Measurements from ENCODE around the gene WDR4.
"Not testable (repeated sequence)": the region's sequence is repeated elsewhere in the genome, so short reads cannot be mapped to it uniquely, and the experiment has no call there.

Gene WDR4

DNA sequence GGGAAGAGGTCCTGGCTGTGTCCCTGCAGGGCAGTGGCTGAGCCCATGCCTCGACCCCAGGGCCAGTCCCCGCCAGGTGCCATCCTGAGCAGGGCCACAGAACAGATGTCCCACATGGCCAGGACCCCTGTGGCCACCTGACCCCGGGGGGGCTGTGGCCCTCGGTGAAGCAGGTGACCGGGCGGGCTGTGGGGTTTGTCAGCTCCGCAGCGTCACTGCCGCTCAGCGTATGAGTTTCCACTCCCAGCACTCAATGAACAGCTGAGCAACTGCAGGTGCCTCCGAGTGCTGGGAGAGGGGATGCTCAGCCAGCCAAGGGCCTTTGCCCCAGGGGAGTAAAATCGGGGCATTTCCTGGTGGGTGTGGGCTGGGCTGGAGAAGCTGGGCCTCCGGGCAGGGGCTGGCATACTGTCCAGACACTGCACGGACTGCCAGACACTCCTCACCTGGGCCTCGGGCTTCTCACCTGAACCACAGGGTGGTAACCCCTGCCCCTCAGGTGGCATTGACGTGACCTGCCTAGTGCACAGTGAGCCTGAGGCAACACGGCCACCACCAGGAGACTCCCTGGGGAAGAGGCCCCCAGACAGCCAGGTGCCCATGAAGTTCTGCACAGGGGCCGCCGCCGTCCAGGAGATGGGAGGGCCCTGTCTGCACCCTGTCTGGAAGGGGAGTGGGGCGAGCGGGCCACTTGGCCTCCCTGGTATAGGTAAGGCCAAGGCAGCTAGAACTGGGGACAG lies 37.3 kb downstream of the WDR4 start:
- Histone ChIP-seq H3K4me1 (ENCODE audit: insufficient read depth, low read length) (peaks cover 12% of the 10 kb centered on the region), H3K36me3 (ENCODE audit: insufficient read depth, low read length) (peaks cover 17% of the 10 kb centered on the region)
- H3K27ac ChIP-seq (ENCODE audit: low read depth, low read length); H3K4me3 ChIP-seq (ENCODE audit: low read depth in 1 of 2, low read length in 2 of 2); H3K9me3 ChIP-seq (ENCODE audit: low read length); H3K9ac ChIP-seq (ENCODE audit: low read length); H3K27me3 ChIP-seq (ENCODE audit: control insufficient read depth in 1 of 2, insufficient read depth in 2 of 2, low read length in 2 of 2): not testable (repeated sequence)

DNA sequence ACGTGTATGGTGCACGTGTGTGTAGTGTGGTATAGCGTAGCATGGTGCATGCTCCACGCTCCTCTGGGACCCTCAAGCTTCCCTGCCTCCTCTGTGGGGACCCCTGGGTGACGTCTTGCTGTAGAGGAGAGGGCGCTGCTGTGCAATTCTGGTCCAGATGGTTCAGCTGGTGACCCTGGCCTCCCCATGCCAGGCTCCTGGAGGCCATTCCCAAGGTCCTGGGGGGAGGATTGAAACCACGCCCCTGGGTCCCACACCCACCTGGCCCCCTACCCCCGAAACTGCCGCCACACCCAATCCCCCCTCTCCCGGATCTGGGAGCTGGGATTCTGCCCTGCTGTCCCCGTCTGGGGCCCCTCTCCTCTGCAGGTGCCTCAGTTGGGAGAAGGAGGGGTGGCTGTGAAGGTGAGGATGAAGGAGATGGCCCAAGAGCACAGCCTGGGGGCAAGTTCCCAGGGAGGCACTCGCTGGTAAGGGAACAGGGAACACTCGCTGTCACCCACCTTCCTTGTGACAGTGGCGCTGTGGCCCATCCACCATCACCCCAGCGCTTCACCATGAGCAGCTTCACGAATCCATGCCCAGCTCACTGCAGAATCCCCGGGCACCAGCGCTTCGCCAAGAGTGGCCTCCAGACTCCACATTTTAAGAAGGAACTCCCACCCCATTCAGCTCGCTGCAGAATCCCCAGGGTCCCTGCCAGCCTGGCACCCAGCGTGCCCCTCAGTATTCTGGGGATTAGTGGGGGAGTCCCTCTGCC lies 38.0 kb downstream of the WDR4 start:
- Histone ChIP-seq H3K4me1 (ENCODE audit: insufficient read depth, low read length) (peaks cover 12% of the 10 kb centered on the region), H3K36me3 (ENCODE audit: insufficient read depth, low read length) (peaks cover 17% of the 10 kb centered on the region), H3K9me3 (ENCODE audit: low read length) (no peaks in the 10 kb centered on the region), H3K27ac (ENCODE audit: low read depth, low read length) (no peak overlapping the region), H3K4me3 (ENCODE audit: low read depth in 1 of 2, low read length in 2 of 2) (no peak overlapping the region), H3K27me3 (ENCODE audit: control insufficient read depth in 1 of 2, insufficient read depth in 2 of 2, low read length in 2 of 2) (peaks cover 0 to 4% of the 10 kb centered on the region in 2 donors), H3K9ac (ENCODE audit: low read length) (no peak overlapping the region)

DNA sequence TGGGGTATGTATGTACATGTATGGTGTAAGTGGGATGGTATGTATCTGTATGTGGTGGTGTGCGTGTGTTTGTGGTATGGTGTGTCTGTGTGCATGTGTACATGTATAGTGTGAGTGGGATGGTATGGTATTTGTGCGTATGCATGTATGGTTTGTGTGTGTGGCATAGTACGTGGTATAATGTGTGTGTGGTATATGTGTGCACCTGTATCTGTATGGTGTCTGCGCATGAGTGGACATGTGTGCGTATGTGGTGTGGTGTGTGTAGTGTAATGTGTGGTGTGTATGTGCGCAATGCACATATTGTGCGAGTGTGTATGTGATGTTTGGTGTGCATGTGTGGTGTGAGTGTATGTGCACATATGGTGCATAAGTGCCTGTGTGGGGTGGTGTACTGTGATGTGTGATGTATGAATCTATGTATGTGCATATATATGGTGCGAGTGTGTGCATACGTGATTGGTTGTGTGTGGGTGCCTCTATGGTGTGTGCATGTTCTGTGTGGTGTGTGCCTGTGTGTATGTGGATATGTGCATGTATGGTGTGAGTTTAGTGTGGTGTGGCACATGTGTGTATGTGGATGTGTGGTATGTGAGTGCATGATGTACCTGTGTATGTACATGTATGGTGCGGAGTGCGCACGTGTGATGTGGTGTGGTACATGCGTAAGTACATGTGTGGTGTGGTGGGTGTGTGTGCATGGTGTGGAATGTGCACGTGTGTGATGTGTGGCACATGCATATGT lies 38.8 kb downstream of the WDR4 start:
- H3K36me3 ChIP-seq (ENCODE audit: insufficient read depth, low read length), result peaks cover 17% of the 10 kb centered on the region
- peaks cover 0 to 4% of the 10 kb centered on the region in 2 donors for H3K27me3 ChIP-seq (ENCODE audit: control insufficient read depth in 1 of 2, insufficient read depth in 2 of 2, low read length in 2 of 2)
- H3K4me1 ChIP-seq (ENCODE audit: insufficient read depth, low read length), result peaks cover 12% of the 10 kb centered on the region
- no peak overlapping the region for H3K27ac ChIP-seq (ENCODE audit: low read depth, low read length)
- no peaks in the 10 kb centered on the region for H3K9me3 ChIP-seq (ENCODE audit: low read length)
- H3K9ac ChIP-seq (ENCODE audit: low read length), result no peak overlapping the region
- no peak overlapping the region for H3K4me3 ChIP-seq (ENCODE audit: low read depth in 1 of 2, low read length in 2 of 2)

DNA sequence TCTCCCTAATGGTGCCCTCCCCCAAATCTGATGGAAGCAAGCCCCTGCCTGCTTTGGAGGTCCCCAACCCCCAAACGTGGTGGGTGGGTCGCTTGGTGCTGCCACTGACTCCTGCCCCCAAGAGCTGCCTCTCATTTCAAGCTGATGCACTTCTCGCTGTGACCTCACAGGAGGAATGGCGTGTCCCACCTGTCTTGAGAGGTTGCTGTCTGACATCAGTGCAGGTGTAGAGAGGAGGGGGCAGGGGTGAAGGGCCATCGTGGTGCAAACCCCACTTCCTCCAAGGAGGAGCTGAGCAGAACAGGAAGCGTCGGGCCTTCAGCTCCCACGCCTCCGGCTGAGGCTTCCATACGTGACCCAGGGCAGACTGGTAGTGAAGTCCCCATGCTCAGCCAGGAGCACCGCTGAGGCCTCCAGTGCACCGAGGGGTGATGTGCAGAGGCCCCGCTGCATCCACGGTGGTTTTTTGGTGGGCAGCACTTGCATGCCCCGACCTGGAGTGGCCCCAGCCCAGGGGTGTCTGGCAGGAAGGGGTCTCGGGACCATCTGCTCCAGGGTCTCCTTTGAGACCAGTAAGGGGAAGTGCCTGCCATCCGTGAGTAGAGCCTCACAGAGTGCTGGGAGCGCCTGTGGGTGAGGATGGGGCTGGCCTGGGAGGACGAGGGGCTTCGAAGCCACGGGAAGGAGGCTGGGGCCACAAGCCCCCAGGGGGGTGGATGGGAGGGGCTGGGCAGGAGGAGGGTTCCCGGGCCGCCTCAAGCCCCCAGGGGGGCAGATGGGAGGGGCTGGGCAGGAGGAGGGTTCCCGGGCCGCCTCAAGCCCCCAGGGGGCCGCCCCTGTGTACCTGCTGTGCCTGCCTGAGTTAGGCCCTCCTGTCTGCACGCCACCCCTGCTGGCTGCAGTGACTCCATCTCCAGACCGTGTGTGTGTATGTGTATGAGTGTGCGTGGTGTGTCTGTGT lies 39.8 kb downstream of the WDR4 start:
- peaks cover 0 to 4% of the 10 kb centered on the region in 2 donors for H3K27me3 ChIP-seq (ENCODE audit: control insufficient read depth in 1 of 2, insufficient read depth in 2 of 2, low read length in 2 of 2)
- no peaks in the 10 kb centered on the region for H3K9me3 ChIP-seq (ENCODE audit: low read length)
- H3K27ac ChIP-seq (ENCODE audit: low read depth, low read length), result no peak overlapping the region
- H3K9ac ChIP-seq (ENCODE audit: low read length), result no peak overlapping the region
- peaks cover 3% of the 10 kb centered on the region for H3K4me1 ChIP-seq (ENCODE audit: insufficient read depth, low read length)
- no peak overlapping the region for H3K4me3 ChIP-seq (ENCODE audit: low read depth in 1 of 2, low read length in 2 of 2)
- peaks cover 17% of the 10 kb centered on the region for H3K36me3 ChIP-seq (ENCODE audit: insufficient read depth, low read length)

DNA sequence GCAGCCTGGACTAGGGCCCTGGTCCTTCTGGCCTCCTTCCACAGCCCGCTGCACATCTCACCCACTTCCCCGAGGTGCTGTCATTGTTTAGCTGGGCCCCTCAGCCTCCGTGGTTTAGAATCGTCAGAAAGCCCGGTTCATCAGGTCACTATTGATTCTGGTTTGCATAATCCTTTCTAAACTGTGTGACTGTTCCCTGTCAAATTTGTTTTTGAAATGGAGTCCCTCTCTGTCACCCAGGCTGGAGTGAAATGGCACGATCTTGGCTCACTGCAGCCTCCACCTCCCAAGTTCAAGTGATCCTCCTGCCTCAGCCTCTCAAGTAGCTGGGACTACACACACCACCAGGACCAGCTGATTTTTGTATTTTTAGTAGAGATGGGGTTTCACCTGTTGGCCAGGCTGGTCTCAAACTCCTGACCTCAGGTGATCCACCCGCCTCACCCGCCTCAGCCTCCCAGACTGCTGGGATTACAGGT lies 41.1 kb downstream of the WDR4 start:
- H3K27ac ChIP-seq (ENCODE audit: low read depth, low read length); H3K9me3 ChIP-seq (ENCODE audit: low read length); H3K4me3 ChIP-seq (ENCODE audit: low read depth in 1 of 2, low read length in 2 of 2); H3K9ac ChIP-seq (ENCODE audit: low read length); H3K4me1 ChIP-seq (ENCODE audit: insufficient read depth, low read length); H3K27me3 ChIP-seq (ENCODE audit: control insufficient read depth in 1 of 2, insufficient read depth in 2 of 2, low read length in 2 of 2): not testable (repeated sequence)
- peaks cover 12% of the 10 kb centered on the region for H3K36me3 ChIP-seq (ENCODE audit: insufficient read depth, low read length)

DNA sequence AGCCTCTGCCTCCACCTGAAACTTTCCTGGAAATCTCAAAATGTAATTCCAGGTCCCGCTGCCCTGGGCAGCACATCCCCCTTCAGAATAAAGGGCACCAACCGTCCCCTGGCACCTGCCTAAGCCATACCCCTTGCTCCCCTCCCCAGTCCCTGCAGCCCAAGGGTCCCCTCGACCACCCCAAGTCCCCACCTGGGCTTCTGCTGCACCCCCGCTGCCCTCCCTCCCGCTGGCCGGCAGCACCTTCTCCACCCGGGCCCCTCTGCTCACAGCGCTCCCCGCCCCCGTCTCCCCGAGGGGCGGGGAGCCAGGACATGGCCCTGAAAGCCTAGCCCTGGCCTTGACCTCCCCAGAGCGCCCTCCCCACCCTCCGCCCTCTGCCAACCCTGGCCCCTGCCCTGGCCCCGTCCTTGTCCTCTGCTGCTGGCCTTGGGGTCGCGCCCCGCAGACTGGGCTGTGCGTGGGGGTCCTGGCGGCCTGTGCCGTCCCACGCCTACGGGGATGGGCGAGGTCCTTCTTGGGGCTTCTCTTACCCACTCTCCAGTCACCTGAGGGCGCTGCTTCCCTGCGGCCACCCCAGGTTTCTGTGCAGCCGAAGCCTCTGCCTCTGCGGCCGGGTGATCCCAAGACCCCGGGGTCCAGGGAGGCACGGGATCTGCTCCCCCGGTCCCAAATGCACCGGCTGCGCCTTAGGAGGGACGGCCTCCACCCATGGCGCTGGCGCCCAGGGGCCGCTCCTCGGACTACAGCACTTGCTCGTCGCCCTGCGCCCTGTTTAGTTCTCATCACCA lies 41.7 kb downstream of the WDR4 start:
- Histone ChIP-seq H3K27me3 (ENCODE audit: control insufficient read depth in 1 of 2, insufficient read depth in 2 of 2, low read length in 2 of 2) (peaks cover 0 to 10% of the 10 kb centered on the region in 2 donors), H3K9me3 (ENCODE audit: low read length) (no peaks in the 10 kb centered on the region), H3K36me3 (ENCODE audit: insufficient read depth, low read length) (peaks cover 12% of the 10 kb centered on the region), H3K4me3 (ENCODE audit: low read depth in 1 of 2, low read length in 2 of 2) (no peak overlapping the region), H3K9ac (ENCODE audit: low read length) (no peak overlapping the region), H3K27ac (ENCODE audit: low read depth, low read length) (no peak overlapping the region), H3K4me1 (ENCODE audit: insufficient read depth, low read length) (no peaks in the 10 kb centered on the region)

DNA sequence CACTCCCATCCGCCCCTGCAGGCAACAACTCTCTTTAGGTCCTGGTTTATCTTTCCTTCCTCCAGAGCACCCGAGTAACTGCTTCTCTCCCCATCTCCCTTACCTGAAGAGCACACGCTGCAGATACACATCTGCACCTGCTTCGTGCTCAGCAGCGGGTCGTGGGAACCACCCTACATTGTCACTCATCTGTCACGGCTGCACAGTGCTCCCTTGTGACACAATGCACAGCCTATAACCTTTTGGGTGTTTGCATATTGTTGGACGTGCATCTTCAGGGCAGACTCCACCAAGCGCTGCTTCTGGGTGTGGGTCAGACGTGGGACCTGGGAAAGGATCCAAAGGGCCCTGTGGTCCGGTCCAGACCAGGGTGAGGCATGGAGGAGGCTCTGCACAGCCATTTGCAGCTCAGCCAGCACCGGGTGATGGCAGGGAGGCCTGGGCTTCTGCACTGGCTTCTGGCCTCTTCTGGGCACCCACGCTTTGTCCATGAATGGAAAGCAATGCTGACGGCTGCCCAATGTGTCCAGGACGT lies 42.5 kb downstream of the WDR4 start:
- no peak overlapping the region for H3K27ac ChIP-seq (ENCODE audit: low read depth, low read length)
- H3K4me3 ChIP-seq (ENCODE audit: low read depth in 1 of 2, low read length in 2 of 2), result no peak overlapping the region
- no peaks in the 10 kb centered on the region for H3K9me3 ChIP-seq (ENCODE audit: low read length)
- H3K9ac ChIP-seq (ENCODE audit: low read length), result no peak overlapping the region
- H3K36me3 ChIP-seq (ENCODE audit: insufficient read depth, low read length), result peaks cover 12% of the 10 kb centered on the region
- H3K27me3 ChIP-seq (ENCODE audit: control insufficient read depth in 1 of 2, insufficient read depth in 2 of 2, low read length in 2 of 2), result peaks cover 0 to 10% of the 10 kb centered on the region in 2 donors
- H3K4me1 ChIP-seq (ENCODE audit: insufficient read depth, low read length), result no peaks in the 10 kb centered on the region

DNA sequence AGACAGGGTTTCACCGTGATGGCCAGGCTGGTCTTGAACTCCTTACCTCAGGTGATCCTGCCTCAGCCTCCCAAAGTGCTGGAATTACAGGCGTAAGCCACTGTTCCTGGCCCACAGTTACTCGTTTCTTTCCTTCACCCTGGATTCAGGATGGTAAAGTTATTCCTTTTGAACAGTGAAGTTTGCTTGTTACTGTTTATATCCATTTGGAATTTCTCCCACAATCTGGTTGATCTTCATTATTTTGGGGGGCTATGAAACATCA lies 43.0 kb downstream of the WDR4 start:
- Histone ChIP-seq H3K9me3 (ENCODE audit: low read length) (no peaks in the 10 kb centered on the region), H3K36me3 (ENCODE audit: insufficient read depth, low read length) (peaks cover 12% of the 10 kb centered on the region), H3K4me1 (ENCODE audit: insufficient read depth, low read length) (no peaks in the 10 kb centered on the region), H3K27ac (ENCODE audit: low read depth, low read length) (no peak overlapping the region), H3K4me3 (ENCODE audit: low read depth in 1 of 2, low read length in 2 of 2) (no peak overlapping the region), H3K27me3 (ENCODE audit: control insufficient read depth in 1 of 2, insufficient read depth in 2 of 2, low read length in 2 of 2) (peaks cover 0 to 10% of the 10 kb centered on the region in 2 donors), H3K9ac (ENCODE audit: low read length) (no peak overlapping the region)

DNA sequence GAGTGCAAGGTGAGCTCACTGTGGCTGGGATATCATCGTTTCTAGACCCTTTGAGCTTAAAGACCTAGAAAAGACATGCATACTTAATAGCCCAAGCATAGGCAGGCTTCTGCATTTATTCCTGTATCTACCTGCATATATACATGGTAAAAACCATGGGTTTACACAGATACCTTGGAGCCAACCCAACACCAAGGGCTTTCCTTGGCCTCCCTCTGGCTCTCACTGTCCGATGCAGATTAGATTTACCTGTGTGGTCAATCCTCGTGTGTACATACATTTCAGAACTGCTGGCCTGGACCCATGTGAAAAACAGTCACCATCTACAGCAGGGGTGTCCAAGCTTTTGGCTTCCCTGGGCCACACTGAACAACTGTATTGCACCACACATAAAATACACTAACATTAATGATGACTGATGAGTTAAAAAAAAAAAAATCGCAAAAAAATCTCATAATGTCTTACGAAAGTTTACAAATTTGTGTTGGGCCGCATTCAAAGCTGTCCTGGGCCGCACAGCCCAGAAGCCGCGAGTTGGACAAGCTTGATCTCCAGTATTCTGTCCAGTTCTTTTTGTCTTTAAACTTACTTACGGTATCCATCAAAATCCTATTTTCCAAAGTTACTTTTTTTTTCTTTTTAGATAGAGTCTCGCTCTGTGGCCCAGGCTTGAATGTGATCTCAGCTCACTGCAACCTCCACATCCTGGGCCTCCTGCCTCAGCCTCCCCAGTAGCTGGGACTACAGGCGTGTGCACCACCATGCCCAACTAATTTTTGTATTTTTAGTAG lies 43.5 kb downstream of the WDR4 start:
- peaks cover 0 to 10% of the 10 kb centered on the region in 2 donors for H3K27me3 ChIP-seq (ENCODE audit: control insufficient read depth in 1 of 2, insufficient read depth in 2 of 2, low read length in 2 of 2)
- H3K27ac ChIP-seq (ENCODE audit: low read depth, low read length), result no peak overlapping the region
- no peak overlapping the region for H3K9ac ChIP-seq (ENCODE audit: low read length)
- H3K4me3 ChIP-seq (ENCODE audit: low read depth in 1 of 2, low read length in 2 of 2), result no peak overlapping the region
- no peaks in the 10 kb centered on the region for H3K9me3 ChIP-seq (ENCODE audit: low read length)
- peaks cover 6% of the 10 kb centered on the region for H3K36me3 ChIP-seq (ENCODE audit: insufficient read depth, low read length)
- H3K4me1 ChIP-seq (ENCODE audit: insufficient read depth, low read length), result no peaks in the 10 kb centered on the region

All from muscle layer of colon (tissue), 2 donors.